ENCODE measurements around the gene PLEKHB2. TPM values are rescaled to one million over a fixed set of nuclear protein-coding genes. Genes with fewer than 3 reads are reported as not detected.

The PLEKHB2 gene
- total RNA-seq, 4 donors from 2014 or later = 48.6 to 116 (median 59.0) TPM

DNA sequence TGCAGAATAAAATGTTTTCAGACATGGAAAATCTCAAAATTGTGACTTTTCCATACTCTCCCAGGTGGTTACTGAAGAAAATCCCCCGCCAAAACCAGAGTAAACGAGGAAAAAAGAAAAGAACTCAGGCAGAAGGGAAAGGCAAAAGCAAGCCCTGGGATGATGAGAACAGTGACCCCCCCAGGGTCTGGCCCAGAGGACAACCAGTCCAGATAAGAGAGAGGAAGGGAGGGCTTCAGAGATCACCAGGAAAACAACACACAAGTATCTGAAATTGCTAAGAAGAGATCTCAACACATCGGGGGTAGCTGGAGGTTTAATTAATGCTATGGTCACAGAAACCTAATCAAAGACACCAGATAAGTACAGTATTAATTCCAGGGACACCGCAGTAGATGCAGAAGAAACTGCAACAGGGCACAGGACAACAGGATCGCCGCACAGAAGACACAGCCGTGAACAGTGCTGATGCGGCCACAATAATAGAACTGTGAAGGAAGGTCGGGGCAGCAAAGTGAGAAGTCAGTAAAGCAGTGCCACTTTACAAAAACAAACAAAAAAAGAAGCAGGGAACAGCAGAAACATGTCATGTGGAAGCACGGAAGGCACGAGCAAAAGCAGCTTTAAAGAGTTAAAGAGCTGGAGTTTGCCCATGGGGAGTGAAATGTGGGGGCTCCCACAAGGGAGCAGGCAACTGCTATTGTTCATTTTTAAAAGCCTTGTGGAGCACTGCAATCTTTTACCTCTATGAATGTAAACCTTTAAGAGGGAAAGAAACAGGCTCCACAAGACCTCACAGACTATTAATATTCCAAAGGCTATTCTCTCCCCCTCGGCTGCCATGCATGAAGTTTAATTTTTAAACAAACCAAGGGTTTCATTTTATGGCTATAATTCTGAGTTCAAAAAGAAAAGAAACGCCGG is 40.3 kb upstream of the PLEKHB2 start:
- TF ChIP-seq, protein P1, sequence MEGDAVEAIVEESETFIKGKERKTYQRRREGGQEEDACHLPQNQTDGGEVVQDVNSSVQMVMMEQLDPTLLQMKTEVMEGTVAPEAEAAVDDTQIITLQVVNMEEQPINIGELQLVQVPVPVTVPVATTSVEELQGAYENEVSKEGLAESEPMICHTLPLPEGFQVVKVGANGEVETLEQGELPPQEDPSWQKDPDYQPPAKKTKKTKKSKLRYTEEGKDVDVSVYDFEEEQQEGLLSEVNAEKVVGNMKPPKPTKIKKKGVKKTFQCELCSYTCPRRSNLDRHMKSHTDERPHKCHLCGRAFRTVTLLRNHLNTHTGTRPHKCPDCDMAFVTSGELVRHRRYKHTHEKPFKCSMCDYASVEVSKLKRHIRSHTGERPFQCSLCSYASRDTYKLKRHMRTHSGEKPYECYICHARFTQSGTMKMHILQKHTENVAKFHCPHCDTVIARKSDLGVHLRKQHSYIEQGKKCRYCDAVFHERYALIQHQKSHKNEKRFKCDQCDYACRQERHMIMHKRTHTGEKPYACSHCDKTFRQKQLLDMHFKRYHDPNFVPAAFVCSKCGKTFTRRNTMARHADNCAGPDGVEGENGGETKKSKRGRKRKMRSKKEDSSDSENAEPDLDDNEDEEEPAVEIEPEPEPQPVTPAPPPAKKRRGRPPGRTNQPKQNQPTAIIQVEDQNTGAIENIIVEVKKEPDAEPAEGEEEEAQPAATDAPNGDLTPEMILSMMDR (IDR thresholded peaks at IDR 0.05; ENCODE audit: low read depth) = no peak

DNA sequence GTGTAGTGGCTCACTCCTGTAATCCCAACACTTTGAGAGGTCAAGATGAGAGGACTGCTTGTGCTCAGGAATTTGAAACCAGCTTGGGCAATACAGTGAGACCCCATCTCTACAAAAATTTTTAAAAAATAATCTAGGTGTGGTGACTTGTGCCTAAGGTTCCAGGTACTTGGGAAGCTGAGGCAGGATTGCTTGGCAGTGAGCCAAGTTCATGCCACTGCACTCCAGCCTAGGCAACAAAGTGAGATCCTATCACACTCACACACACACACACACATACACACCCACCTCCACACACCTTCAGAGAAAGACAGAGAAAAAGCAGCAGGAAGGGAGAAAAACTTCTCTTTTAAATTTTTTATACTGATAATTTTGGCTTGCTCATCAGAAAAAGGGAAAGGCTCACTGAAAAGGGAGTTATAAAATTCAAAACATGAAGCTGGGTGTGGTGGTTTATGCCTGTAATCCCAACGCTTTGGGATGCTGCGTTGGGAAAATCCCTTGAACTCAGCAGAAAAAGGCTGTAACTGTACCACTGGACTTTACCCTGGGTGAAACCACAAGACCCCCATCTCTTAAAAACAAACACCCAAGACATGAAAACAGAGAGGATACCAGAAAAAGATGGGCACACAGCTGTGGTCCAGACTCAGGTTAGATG is 37.5 kb upstream of the PLEKHB2 start:
- TF ChIP-seq, protein P1 (IDR thresholded peaks at IDR 0.05; ENCODE audit: low read depth) = no peak

DNA sequence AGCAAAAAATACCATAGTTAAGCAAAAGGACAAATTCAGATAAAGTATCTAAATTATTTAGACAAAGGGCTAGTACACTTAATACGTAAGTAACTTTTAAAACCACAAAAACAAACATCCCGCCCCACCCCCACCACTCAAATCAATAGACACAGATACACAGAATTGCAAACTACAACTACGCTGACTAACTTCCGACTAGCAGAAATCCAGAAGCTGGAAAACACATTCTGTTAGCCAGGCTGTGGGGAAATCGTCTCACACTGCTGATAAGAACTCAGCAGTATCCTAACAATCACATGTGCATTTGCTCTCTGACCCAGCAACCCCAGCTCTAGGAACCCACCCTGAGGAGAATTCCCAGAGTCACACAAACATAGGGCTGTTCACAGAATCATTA is 28.4 kb upstream of the PLEKHB2 start:
- TF ChIP-seq, protein P1 (IDR thresholded peaks at IDR 0.05; ENCODE audit: low read depth) = no peak

DNA sequence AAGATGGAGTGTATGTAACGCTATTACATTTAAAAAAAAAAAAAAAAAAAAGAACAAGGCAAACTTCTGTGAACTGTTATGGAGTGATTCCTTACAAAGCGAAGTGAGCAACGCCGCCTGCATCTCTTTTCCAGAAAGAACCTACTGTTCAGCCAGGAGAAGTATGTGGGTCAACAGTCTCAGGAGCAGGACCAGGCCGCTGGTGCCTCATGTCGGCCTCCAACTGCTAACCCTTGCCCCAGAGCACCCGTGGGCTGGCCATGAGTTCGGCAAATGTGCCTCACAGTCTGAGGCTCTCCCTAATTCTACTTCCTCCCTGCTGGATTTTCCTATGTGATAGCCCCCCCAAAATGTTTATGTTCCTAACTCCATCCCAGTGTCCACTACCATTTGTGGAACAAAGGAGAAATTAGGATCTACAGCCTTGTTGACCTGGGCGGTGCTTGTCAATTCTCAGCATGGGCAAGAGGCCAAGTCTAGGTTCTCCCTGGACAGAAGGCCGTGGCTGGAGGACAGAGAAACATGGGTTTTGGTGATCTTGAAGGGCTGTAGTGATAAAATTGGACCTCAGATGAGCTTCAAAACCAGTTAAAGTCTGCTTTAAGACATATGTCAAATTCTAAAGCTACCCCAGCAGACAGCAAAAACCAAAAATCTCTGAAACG is 27.8 kb upstream of the PLEKHB2 start:
- TF ChIP-seq, protein P1 (IDR thresholded peaks at IDR 0.05; ENCODE audit: low read depth) = no peak

DNA sequence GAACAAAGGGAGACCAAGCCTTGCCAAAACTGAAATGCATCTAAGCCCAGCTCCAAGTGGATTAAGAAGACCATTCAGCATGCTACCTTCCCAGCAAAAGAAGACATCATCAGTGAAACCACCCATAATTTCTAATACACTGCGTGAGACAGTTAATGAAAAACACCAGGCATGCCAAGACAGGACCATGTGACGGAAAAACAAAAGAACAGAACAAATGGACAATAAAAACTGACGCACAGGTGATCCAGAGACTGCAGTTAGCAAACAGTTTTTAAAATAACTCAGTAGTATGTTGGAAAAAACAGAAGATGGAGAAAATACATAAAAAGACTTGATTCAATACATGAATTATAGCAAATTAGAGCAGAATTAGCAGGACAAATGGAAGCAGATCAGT is 27.2 kb upstream of the PLEKHB2 start:
- TF ChIP-seq, protein P1 (IDR thresholded peaks at IDR 0.05; ENCODE audit: low read depth) = no peak

DNA sequence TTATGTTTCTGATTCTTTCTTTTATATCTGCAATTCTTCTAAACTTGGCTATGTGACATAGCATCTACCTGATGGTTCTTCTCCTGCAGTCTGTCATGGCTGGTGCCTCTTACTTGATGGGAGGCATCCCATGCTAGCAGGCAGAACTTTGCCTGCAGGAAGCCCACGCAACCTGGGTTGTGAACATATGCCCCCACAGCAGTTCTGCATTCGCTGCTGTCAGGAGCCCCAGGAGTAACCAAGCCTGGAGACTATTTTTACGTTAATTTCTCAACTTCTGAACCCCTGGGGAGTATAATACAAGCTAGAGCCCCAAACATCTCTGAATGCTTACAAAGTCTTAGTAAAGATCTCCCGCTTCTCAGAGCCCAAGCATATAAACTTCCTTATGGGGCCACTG is 23.9 kb upstream of the PLEKHB2 start:
- TF ChIP-seq, protein P1 (IDR thresholded peaks at IDR 0.05; ENCODE audit: low read depth) = no peak

DNA sequence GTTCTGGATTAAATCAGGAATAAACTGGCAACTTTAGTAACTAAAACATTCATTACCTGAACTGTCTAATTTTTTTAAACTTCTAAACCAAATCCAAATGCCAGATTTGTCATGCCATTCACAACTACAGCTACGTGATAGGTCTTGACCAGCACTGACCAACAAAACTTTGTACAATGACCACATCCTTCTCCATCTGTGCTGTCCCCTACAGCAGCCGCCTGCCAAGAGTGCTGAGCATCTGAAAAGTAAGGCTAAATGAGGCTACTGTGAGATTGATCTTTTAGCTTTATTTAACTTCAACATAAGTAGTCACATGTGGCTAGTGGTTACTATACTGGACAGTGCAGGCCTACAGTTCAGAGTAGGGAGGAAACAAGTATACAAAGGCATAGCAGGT is 19.5 kb upstream of the PLEKHB2 start:
- TF ChIP-seq, protein P1 (IDR thresholded peaks at IDR 0.05; ENCODE audit: low read depth) = no peak
